ENCODE data around the gene OVCH1. TPM values are rescaled to one million over a fixed set of nuclear protein-coding genes. Genes with fewer than 3 reads are reported as not detected.

Gene OVCH1
- total RNA-seq, 1 donor from 2014 or later: not detected

GRCh38 chr12:29518407-29518806 lies 20.9 kb upstream of the OVCH1 start:
- no peaks in the 10 kb centered on the region for H3K4me1 Mint-ChIP-seq (ENCODE audit: low read depth, unreplicated experiment)
- H3K9me3 Mint-ChIP-seq (ENCODE audit: unreplicated experiment): no peaks in the 10 kb centered on the region
- no peak overlapping the region for H3K4me3 Mint-ChIP-seq (ENCODE audit: unreplicated experiment)
- no peak overlapping the region for H3K27ac Mint-ChIP-seq (ENCODE audit: unreplicated experiment)
- DNase-seq: no peak
- TF ChIP-seq CTCF (IDR thresholded peaks at IDR 0.05; ENCODE audit: partially characterized antibody, unreplicated experiment): no peak
- H3K36me3 Mint-ChIP-seq (ENCODE audit: unreplicated experiment): no peaks in the 10 kb centered on the region
- H3K27me3 Mint-ChIP-seq (ENCODE audit: unreplicated experiment): no peaks in the 10 kb centered on the region

- H3K4me1 Mint-ChIP-seq (ENCODE audit: low read depth, unreplicated experiment): no peaks in the 10 kb centered on the region
- H3K4me3 Mint-ChIP-seq (ENCODE audit: unreplicated experiment): no peak overlapping the region
- H3K27me3 Mint-ChIP-seq (ENCODE audit: unreplicated experiment): no peaks in the 10 kb centered on the region
- no peaks in the 10 kb centered on the region for H3K9me3 Mint-ChIP-seq (ENCODE audit: unreplicated experiment)
- DNase-seq: no peak
- H3K36me3 Mint-ChIP-seq (ENCODE audit: unreplicated experiment): no peaks in the 10 kb centered on the region
- no peak overlapping the region for H3K27ac Mint-ChIP-seq (ENCODE audit: unreplicated experiment)
- no peak for TF ChIP-seq CTCF (IDR thresholded peaks at IDR 0.05; ENCODE audit: partially characterized antibody, unreplicated experiment)
Observed at GRCh38 chr12:29517264-29517663, 19.8 kb upstream of the OVCH1 start.

- Mint-ChIP-seq H3K4me3 (ENCODE audit: unreplicated experiment) (no peak overlapping the region), H3K27me3 (ENCODE audit: unreplicated experiment) (no peaks in the 10 kb centered on the region), H3K9me3 (ENCODE audit: unreplicated experiment) (no peaks in the 10 kb centered on the region), H3K27ac (ENCODE audit: unreplicated experiment) (no peak overlapping the region), H3K36me3 (ENCODE audit: unreplicated experiment) (no peaks in the 10 kb centered on the region), H3K4me1 (ENCODE audit: low read depth, unreplicated experiment) (no peaks in the 10 kb centered on the region)
- no peak for DNase-seq
- TF ChIP-seq CTCF (IDR thresholded peaks at IDR 0.05; ENCODE audit: partially characterized antibody, unreplicated experiment): no peak
Observed at GRCh38 chr12:29516431-29516875, 19.0 kb upstream of the OVCH1 start.

GRCh38 chr12:29510591-29511185 lies 13.2 kb upstream of the OVCH1 start:
- no peak overlapping the region for H3K27ac Mint-ChIP-seq (ENCODE audit: unreplicated experiment)

More at GRCh38 chr12:29510591-29511185, 13.2 kb upstream of the OVCH1 start:
- H3K36me3 Mint-ChIP-seq (ENCODE audit: unreplicated experiment): no peaks in the 10 kb centered on the region
- no peaks in the 10 kb centered on the region for H3K9me3 Mint-ChIP-seq (ENCODE audit: unreplicated experiment)
- peaks cover 12% of the 10 kb centered on the region for H3K4me1 Mint-ChIP-seq (ENCODE audit: low read depth, unreplicated experiment)
- no peak for TF ChIP-seq CTCF (IDR thresholded peaks at IDR 0.05; ENCODE audit: partially characterized antibody, unreplicated experiment)
- H3K4me3 Mint-ChIP-seq (ENCODE audit: unreplicated experiment): no peak overlapping the region
- DNase-seq: no peak
- peaks cover 3% of the 10 kb centered on the region for H3K27me3 Mint-ChIP-seq (ENCODE audit: unreplicated experiment)

Measured in glutamatergic neuron (in vitro differentiated cells).